HEK293 (cell line): ENCODE measurements around the gene KCNMA1.
"Not testable (repeated sequence)": the region's sequence is repeated elsewhere in the genome, so short reads cannot be mapped to it uniquely, and the experiment has no call there.

Experiments
- CTCF ChIA-PET: fragments of 350-600 bp; formaldehyde crosslinking; extraction: SDS; loops from one replicate; lab custom pipeline; 2021; ENCODE audit warnings: antibody characterized with exemption; lab: Yijun Ruan, JAX
- POLR2A ChIA-PET: fragments of 300-600 bp; formaldehyde crosslinking; extraction: SDS; loops from one replicate; lab custom pipeline; 2020; ENCODE audit warnings: antibody characterized with exemption, inconsistent platforms; lab: Yijun Ruan, JAX
- H3K27ac ChIP-seq: fragments of 200-500 bp; sonication (Bioruptor generic); 2 replicates; pipeline ENCODE4 v1.5.1; 2014; ENCODE audit warnings: low read depth, low read length, control low read depth, inconsistent platforms; ENCODE audit errors: extremely low read depth
- H3K36me3 ChIP-seq, 2 experiments: fragments of 200-500 bp in 1 of 2; sonication (Bioruptor generic) in 1 of 2; 1 replicate in 1 of 2; 2 replicates in 1 of 2; pipeline ENCODE4 v1.5.1; 2014 to 2017; ENCODE audit warnings: inconsistent platforms in 2 of 2, low read length in 2 of 2; ENCODE audit not compliant: control insufficient read depth in 2 of 2, insufficient read depth in 1 of 2
- H3K4me1 ChIP-seq: fragments of 200-500 bp; sonication (Bioruptor generic); 2 replicates; pipeline ENCODE4 v1.5.1; 2014; ENCODE audit warnings: mild to moderate bottlenecking, low read length, inconsistent platforms; ENCODE audit not compliant: control insufficient read depth, insufficient read depth
- H3K4me3 ChIP-seq: 2 replicates; pipeline ENCODE4 v1.5.1; 2011; ENCODE audit warnings: low read depth, mild to moderate bottlenecking, control low read depth, low read length, moderate library complexity
- H3K9me3 ChIP-seq: fragments of 200-500 bp; sonication (Bioruptor generic); 2 replicates; pipeline ENCODE4 v1.5.1; 2014; ENCODE audit warnings: low read depth, low read length, inconsistent platforms; ENCODE audit not compliant: control insufficient read depth, insufficient read depth
- GLI4 ChIP-seq: fragments of 450-650 bp; formaldehyde crosslinking; IDR thresholded peaks from 2 replicates; pipeline ENCODE4 v1.5.1; 2016; ENCODE audit warnings: missing biosample characterization, missing genetic modification characterization
- KLF8 ChIP-seq: fragments of 450-650 bp; formaldehyde crosslinking; IDR thresholded peaks from 2 replicates; pipeline ENCODE4 v1.5.1; 2016; ENCODE audit warnings: missing biosample characterization, missing genetic modification characterization
- MEIS1 ChIP-seq: sonication (generic); formaldehyde crosslinking; IDR thresholded peaks from 2 replicates; pipeline ENCODE4 v1.8.1; 2022; ENCODE audit warnings: missing genetic modification reagents, mild to moderate bottlenecking, borderline replicate concordance
- ZBTB1 ChIP-seq: fragments of 450-650 bp; formaldehyde crosslinking; IDR thresholded peaks from 2 replicates; pipeline ENCODE4 v1.5.1; 2016; ENCODE audit warnings: missing biosample characterization, missing genetic modification characterization
- ZBTB10 ChIP-seq: fragments of 450-650 bp; formaldehyde crosslinking; IDR thresholded peaks from 2 replicates; pipeline ENCODE4 v1.5.1; 2016; ENCODE audit warnings: missing biosample characterization, missing genetic modification characterization
- ZBTB48 ChIP-seq: fragments of 450-650 bp; formaldehyde crosslinking; IDR thresholded peaks from 2 replicates; pipeline ENCODE4 v1.5.1; 2016; ENCODE audit warnings: missing biosample characterization, missing genetic modification characterization
- ZFHX2 ChIP-seq: fragments of 450-650 bp; formaldehyde crosslinking; conservative IDR thresholded peaks from 2 replicates; pipeline ENCODE4 v1.5.1; 2016; ENCODE audit warnings: missing biosample characterization, missing genetic modification characterization
- ZNF121 ChIP-seq: fragments of 450-650 bp; formaldehyde crosslinking; IDR thresholded peaks from 2 replicates; pipeline ENCODE4 v1.5.1; 2016; ENCODE audit warnings: missing biosample characterization, missing genetic modification characterization
- ZNF266 ChIP-seq: fragments of 450-650 bp; formaldehyde crosslinking; IDR thresholded peaks from 2 replicates; pipeline ENCODE4 v1.5.1; 2016; ENCODE audit warnings: missing biosample characterization, missing genetic modification characterization, low read depth
- ZNF280C ChIP-seq: fragments of 450-650 bp; formaldehyde crosslinking; IDR thresholded peaks from 2 replicates; pipeline ENCODE4 v1.5.1; 2016; ENCODE audit warnings: missing biosample characterization, missing genetic modification characterization
- ZNF311 ChIP-seq: fragments of 450-650 bp; formaldehyde crosslinking; IDR thresholded peaks from 2 replicates; pipeline ENCODE4 v1.5.1; 2017; ENCODE audit warnings: missing biosample characterization, missing genetic modification characterization, borderline replicate concordance
- ZNF37A ChIP-seq: fragments of 450-650 bp; IDR thresholded peaks from 2 replicates; pipeline ENCODE4 v1.5.1; 2018; ENCODE audit warnings: missing biosample characterization, missing genetic modification characterization
- ZNF391 ChIP-seq: fragments of 450-650 bp; formaldehyde crosslinking; IDR thresholded peaks from 2 replicates; pipeline ENCODE4 v1.5.1; 2016; ENCODE audit warnings: low read depth, missing biosample characterization, missing genetic modification characterization, borderline replicate concordance
- ZNF404 ChIP-seq: fragments of 450-650 bp; formaldehyde crosslinking; IDR thresholded peaks from 2 replicates; pipeline ENCODE4 v1.5.1; 2017; ENCODE audit warnings: missing biosample characterization, missing genetic modification characterization
- ZNF560 ChIP-seq: fragments of 450-650 bp; formaldehyde crosslinking; IDR thresholded peaks from 2 replicates; pipeline ENCODE4 v1.5.1; 2017; ENCODE audit warnings: missing biosample characterization, missing genetic modification characterization, borderline replicate concordance
- ZNF561 ChIP-seq: fragments of 450-650 bp; IDR thresholded peaks from 2 replicates; pipeline ENCODE4 v1.5.1; 2018; ENCODE audit warnings: missing biosample characterization, missing genetic modification characterization, borderline replicate concordance
- ZNF596 ChIP-seq: fragments of 450-650 bp; IDR thresholded peaks from 2 replicates; pipeline ENCODE4 v1.5.0; 2018; ENCODE audit warnings: missing biosample characterization, mild to moderate bottlenecking, missing genetic modification characterization, moderate library complexity
- ZNF645 ChIP-seq: fragments of 450-650 bp; formaldehyde crosslinking; IDR thresholded peaks from 2 replicates; pipeline ENCODE4; 2016; ENCODE audit warnings: missing biosample characterization, missing genetic modification characterization
- ZNF660 ChIP-seq: fragments of 450-650 bp; IDR thresholded peaks from 2 replicates; pipeline ENCODE4 v1.5.1; 2018; ENCODE audit warnings: missing biosample characterization, mild to moderate bottlenecking, missing genetic modification characterization
- ZNF707 ChIP-seq: fragments of 450-650 bp; formaldehyde crosslinking; IDR thresholded peaks from 2 replicates; pipeline ENCODE4 v1.5.1; 2016; ENCODE audit warnings: missing biosample characterization, missing genetic modification characterization
- ZNF776 ChIP-seq: fragments of 450-650 bp; formaldehyde crosslinking; IDR thresholded peaks from 2 replicates; pipeline ENCODE4 v1.5.0; 2017; ENCODE audit warnings: missing biosample characterization, missing genetic modification characterization, borderline replicate concordance
- ZSCAN23 ChIP-seq: fragments of 450-650 bp; formaldehyde crosslinking; IDR thresholded peaks from 2 replicates; pipeline ENCODE4 v1.5.1; 2016; ENCODE audit warnings: missing biosample characterization, missing genetic modification characterization

The KCNMA1 gene

GRCh38 chr10:77391605-77392235 lies 245.9 kb downstream of the KCNMA1 start (continued):
- TF ChIP-seq ZNF660 (tag by site-specific recombination), result peak; percentile 58; the same call in 1 of the 2 replicates

GRCh38 chr10:77390481-77390891 lies 247.1 kb downstream of the KCNMA1 start:
- H3K4me1 ChIP-seq, result peaks cover 3% of the 10 kb centered on the region
- TF ChIP-seq ZNF596 (tag by site-specific recombination) (no peak), ZNF560 (tag by site-specific recombination) (no peak), ZNF37A (no peak), ZBTB1 (tag by site-specific recombination) (no peak), MEIS1 (CRISPR knock-in tag) (no peak), ZNF280C (tag by site-specific recombination) (no peak), ZBTB10 (tag by site-specific recombination) (no peak), ZNF645 (tag by site-specific recombination) (no peak), ZNF266 (tag by site-specific recombination) (no peak), ZNF391 (tag by site-specific recombination) (no peak), ZNF311 (tag by site-specific recombination) (no peak), ZNF707 (tag by site-specific recombination) (no peak), ZNF404 (tag by site-specific recombination) (no peak)
- no peaks in the 10 kb centered on the region for H3K36me3 ChIP-seq
- H3K4me3 ChIP-seq, result no peak overlapping the region
- CTCF ChIA-PET, result interaction anchor here (0.7 to 1.6 kb wide), 11 partner anchors 9 to 887 kb away, joined by 3 to 7 read pairs (median 4); no protein-coding TSS in a partner anchor
- no peaks in the 10 kb centered on the region for H3K9me3 ChIP-seq
- no peak overlapping the region; the same call in 1 of the 2 replicates for H3K27ac ChIP-seq
- POLR2A ChIA-PET, result no interaction called here

- ChIA-PET POLR2A (no interaction called here), CTCF (interaction anchor here (1.0 to 1.6 kb wide), 2 partner anchors 116 to 209 kb away, joined by 3 to 5 read pairs; no protein-coding TSS in a partner anchor)
- no peak overlapping the region for H3K4me3 ChIP-seq
- no peaks in the 10 kb centered on the region for H3K36me3 ChIP-seq
- no peaks in the 10 kb centered on the region for H3K9me3 ChIP-seq
- peaks cover 3% of the 10 kb centered on the region for H3K4me1 ChIP-seq
- TF ChIP-seq KLF8 (tag by site-specific recombination) (no peak), ZNF660 (tag by site-specific recombination) (no peak), GLI4 (tag by site-specific recombination) (no peak), ZFHX2 (tag by site-specific recombination) (no peak), ZNF776 (no peak), ZBTB48 (tag by site-specific recombination) (no peak), ZNF561 (no peak), ZSCAN23 (tag by site-specific recombination) (no peak), ZNF311 (tag by site-specific recombination) (no peak), ZNF404 (tag by site-specific recombination) (no peak), ZNF121 (tag by site-specific recombination) (no peak)
- no peak overlapping the region for H3K27ac ChIP-seq
Measured at GRCh38 chr10:77388571-77389100, 249.0 kb downstream of the KCNMA1 start.

- H3K36me3 ChIP-seq, H3K27ac ChIP-seq, H3K4me3 ChIP-seq, H3K9me3 ChIP-seq, POLR2A ChIA-PET, H3K4me1 ChIP-seq: not testable (repeated sequence)
- CTCF ChIA-PET, result interaction anchor here (1.0 to 2.1 kb wide), 4 partner anchors 117 to 256 kb away, joined by 3 to 8 read pairs (median 6); no protein-coding TSS in a partner anchor
Measured at GRCh38 chr10:77387701-77388100, 249.9 kb downstream of the KCNMA1 start.
